ENCODE data around the gene CDK18.

CDK18 gene

GRCh38 chr1:205497351-205497750 is 7.1 kb upstream of the CDK18 start:
- ChIA-PET POLR2A (no interaction called here), CTCF (interaction anchor here (0.6 to 19.2 kb wide), 3 partner anchors 11 to 56 kb away, joined by 4 to 459 read pairs (median 107); no protein-coding TSS in a partner anchor)
- H3K9me3 ChIP-seq (ENCODE audit: control insufficient read depth, insufficient read depth, low read depth, low read length), result no peaks in the 10 kb centered on the region
- no peaks in the 10 kb centered on the region for H3K36me3 ChIP-seq (ENCODE audit: control insufficient read depth in 2 of 2, insufficient read depth in 1 of 2, low read length in 2 of 2)
- TF ChIP-seq SP2 (tag by site-specific recombination; IDR thresholded peaks at IDR 0.05) (no peak), ZSCAN4 (tag by site-specific recombination; IDR thresholded peaks at IDR 0.05) (no peak), ZFHX2 (tag by site-specific recombination; conservative IDR thresholded peaks at IDR 0.05) (no peak), SP7 (tag by site-specific recombination; IDR thresholded peaks at IDR 0.05) (no peak), ZBTB7A (tag by site-specific recombination; IDR thresholded peaks at IDR 0.05; ENCODE audit: low read depth) (no peak), ZNF335 (tag by site-specific recombination; conservative IDR thresholded peaks at IDR 0.05) (no peak), ZNF211 (tag by site-specific recombination; IDR thresholded peaks at IDR 0.05; ENCODE audit: low read depth) (no peak), OSR2 (tag by site-specific recombination; IDR thresholded peaks at IDR 0.05) (no peak), HOXD13 (CRISPR knock-in tag; IDR thresholded peaks at IDR 0.05; ENCODE audit: borderline replicate concordance) (no peak), ELK4 (IDR thresholded peaks at IDR 0.05; ENCODE audit: borderline replicate concordance, low read depth, low read length) (no peak), REPIN1 (tag by site-specific recombination; IDR thresholded peaks at IDR 0.05; ENCODE audit: low read depth) (no peak), ZNF426 (tag by site-specific recombination; IDR thresholded peaks at IDR 0.05) (no peak), ZNF48 (tag by site-specific recombination; IDR thresholded peaks at IDR 0.05) (no peak)
- TF ChIP-seq, protein P1, sequence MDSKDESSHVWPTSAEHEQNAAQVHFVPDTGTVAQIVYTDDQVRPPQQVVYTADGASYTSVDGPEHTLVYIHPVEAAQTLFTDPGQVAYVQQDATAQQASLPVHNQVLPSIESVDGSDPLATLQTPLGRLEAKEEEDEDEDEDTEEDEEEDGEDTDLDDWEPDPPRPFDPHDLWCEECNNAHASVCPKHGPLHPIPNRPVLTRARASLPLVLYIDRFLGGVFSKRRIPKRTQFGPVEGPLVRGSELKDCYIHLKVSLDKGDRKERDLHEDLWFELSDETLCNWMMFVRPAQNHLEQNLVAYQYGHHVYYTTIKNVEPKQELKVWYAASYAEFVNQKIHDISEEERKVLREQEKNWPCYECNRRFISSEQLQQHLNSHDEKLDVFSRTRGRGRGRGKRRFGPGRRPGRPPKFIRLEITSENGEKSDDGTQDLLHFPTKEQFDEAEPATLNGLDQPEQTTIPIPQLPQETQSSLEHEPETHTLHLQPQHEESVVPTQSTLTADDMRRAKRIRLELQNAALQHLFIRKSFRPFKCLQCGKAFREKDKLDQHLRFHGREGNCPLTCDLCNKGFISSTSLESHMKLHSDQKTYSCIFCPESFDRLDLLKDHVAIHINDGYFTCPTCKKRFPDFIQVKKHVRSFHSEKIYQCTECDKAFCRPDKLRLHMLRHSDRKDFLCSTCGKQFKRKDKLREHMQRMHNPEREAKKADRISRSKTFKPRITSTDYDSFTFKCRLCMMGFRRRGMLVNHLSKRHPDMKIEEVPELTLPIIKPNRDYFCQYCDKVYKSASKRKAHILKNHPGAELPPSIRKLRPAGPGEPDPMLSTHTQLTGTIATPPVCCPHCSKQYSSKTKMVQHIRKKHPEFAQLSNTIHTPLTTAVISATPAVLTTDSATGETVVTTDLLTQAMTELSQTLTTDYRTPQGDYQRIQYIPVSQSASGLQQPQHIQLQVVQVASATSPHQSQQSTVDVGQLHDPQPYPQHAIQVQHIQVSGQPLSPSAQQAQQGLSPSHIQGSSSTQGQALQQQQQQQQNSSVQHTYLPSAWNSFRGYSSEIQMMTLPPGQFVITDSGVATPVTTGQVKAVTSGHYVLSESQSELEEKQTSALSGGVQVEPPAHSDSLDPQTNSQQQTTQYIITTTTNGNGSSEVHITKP (tag by site-specific recombination; IDR thresholded peaks at IDR 0.05), result no peak
- TF ChIP-seq, protein P2, sequence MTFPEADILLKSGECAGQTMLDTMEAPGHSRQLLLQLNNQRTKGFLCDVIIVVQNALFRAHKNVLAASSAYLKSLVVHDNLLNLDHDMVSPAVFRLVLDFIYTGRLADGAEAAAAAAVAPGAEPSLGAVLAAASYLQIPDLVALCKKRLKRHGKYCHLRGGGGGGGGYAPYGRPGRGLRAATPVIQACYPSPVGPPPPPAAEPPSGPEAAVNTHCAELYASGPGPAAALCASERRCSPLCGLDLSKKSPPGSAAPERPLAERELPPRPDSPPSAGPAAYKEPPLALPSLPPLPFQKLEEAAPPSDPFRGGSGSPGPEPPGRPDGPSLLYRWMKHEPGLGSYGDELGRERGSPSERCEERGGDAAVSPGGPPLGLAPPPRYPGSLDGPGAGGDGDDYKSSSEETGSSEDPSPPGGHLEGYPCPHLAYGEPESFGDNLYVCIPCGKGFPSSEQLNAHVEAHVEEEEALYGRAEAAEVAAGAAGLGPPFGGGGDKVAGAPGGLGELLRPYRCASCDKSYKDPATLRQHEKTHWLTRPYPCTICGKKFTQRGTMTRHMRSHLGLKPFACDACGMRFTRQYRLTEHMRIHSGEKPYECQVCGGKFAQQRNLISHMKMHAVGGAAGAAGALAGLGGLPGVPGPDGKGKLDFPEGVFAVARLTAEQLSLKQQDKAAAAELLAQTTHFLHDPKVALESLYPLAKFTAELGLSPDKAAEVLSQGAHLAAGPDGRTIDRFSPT (tag by site-specific recombination; IDR thresholded peaks at IDR 0.05), result no peak
- H3K27ac ChIP-seq (ENCODE audit: extremely low read depth, low read depth, low read length), result no peak overlapping the region
- H3K4me1 ChIP-seq (ENCODE audit: control insufficient read depth, insufficient read depth, low read length), result peaks cover 16% of the 10 kb centered on the region
- H3K4me3 ChIP-seq (ENCODE audit: low read depth, low read length), result no peak overlapping the region

DNA sequence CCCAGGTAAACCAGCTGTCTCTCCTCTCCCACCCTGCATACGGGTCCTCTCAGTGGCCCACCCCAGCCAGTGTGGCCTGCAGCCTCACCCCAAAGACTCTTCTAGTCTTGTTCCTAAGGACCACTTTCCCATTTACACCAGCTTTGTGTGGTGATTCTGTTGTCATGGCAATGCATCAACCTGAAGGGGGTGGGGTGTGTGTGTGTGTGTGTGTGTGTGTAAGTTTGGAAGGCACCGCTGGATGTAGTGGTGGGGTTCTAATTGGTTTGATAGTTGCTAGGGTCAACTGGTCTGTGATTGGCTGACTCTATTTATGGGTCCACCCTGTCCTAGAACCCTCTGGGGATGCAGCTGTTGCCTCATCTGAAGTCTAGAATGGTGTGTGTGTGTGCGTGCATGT is 4.7 kb upstream of the CDK18 start:
- Histone ChIP-seq H3K4me1 (ENCODE audit: control insufficient read depth, insufficient read depth, low read length) (peaks cover 6% of the 10 kb centered on the region), H3K4me3 (ENCODE audit: low read depth, low read length) (no peak overlapping the region), H3K36me3 (ENCODE audit: control insufficient read depth in 2 of 2, insufficient read depth in 1 of 2, low read length in 2 of 2) (no peaks in the 10 kb centered on the region), H3K9me3 (ENCODE audit: control insufficient read depth, insufficient read depth, low read depth, low read length) (no peaks in the 10 kb centered on the region), H3K27ac (ENCODE audit: extremely low read depth, low read depth, low read length) (no peak overlapping the region)
- POLR2A ChIA-PET, result no interaction called here
- TF ChIP-seq ZNF670 (tag by site-specific recombination; IDR thresholded peaks at IDR 0.05; ENCODE audit: low read depth), result no peak
- TF ChIP-seq ZSCAN4 (tag by site-specific recombination; IDR thresholded peaks at IDR 0.05), result peak; percentile 83
- CTCF ChIA-PET, result interaction anchor here (10.9 to 19.2 kb wide), 2 partner anchors 13 to 24 kb away, joined by 107 to 459 read pairs; no protein-coding TSS in a partner anchor

Data from HEK293 (cell line).